Measurements from ENCODE around the gene CNIH4. TPM values are rescaled to one million over a fixed set of nuclear protein-coding genes. Genes with fewer than 3 reads are reported as not detected.

Gene CNIH4
- polyA plus RNA-seq, 3 donors: 34.2 to 84.1 (median 35.5) TPM

Other genes starting within 250 kb of the CNIH4 start
- 10 to 100 TPM in 2 of 3 donors, 1 to 10 TPM in 1; 4.6 to 12.2 (median 10.3) TPM for gene FBXO28, start 242.8 kb upstream of the CNIH4 start, polyA plus RNA-seq
- gene DEGS1, start 173.6 kb upstream of the CNIH4 start, polyA plus RNA-seq: 10 to 100 TPM; 14.3 to 70.8 (median 27.6) TPM
- 10 to 100 TPM in 2 of 3 donors, 1 to 10 TPM in 1; 9.1 to 16.2 (median 10.5) TPM for gene NVL, start 26.7 kb upstream of the CNIH4 start, polyA plus RNA-seq
- 10 to 100 TPM; 13.0 to 44.4 (median 37.8) TPM for gene WDR26, start 77.9 kb downstream of the CNIH4 start, polyA plus RNA-seq